NCI-H146 treated with DMSO at 0.1 percent for 48 hours (cell line): ENCODE data around the gene SKI.
A peak's percentile ranks its signal among the peaks of the same experiment; 100 is the strongest.

ENCODE experiments used
- DNase-seq: peaks from one replicate; lab custom pipeline; 2025; ENCODE audit not compliant: unreplicated experiment; lab: John Stamatoyannopoulos, UW

SKI gene

DNA sequence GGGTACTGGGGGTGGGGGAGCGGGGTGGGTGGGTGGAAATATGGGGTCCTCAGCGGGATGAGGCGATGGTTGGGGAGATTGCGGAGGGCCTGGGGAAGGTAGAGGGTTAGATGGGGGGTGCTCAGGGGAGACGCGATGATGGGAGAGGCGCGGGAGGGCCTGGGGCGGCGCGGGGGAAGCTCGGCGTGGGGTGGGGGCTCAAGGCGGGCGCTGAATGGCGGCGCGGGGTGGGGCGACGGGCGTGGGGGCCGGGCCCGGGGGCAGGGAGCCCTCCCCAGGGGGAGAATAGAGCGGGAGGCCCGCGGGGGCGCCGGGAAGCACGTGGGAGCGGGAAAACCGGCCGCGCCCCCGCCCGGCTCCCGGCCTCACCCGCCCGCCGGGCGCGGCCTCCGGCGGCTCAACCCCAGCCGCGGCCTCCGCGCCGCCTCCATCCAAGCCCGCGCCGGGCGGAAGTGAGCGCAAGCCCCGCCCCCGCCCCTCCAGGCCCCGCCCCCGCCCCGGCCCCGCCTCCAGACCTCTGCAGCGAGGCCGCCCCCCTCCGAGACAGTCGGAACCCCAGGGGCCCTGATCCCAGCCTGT, 33.7 kb upstream of the SKI start, which contains the start of gene FAAP20:
TSS of gene FAAP20 (minus strand) at position 454 of the 579 bp plus-strand sequence. CDS start at position 431, 23 bp downstream.
- DNase-seq, result peak; percentile 10

DNA sequence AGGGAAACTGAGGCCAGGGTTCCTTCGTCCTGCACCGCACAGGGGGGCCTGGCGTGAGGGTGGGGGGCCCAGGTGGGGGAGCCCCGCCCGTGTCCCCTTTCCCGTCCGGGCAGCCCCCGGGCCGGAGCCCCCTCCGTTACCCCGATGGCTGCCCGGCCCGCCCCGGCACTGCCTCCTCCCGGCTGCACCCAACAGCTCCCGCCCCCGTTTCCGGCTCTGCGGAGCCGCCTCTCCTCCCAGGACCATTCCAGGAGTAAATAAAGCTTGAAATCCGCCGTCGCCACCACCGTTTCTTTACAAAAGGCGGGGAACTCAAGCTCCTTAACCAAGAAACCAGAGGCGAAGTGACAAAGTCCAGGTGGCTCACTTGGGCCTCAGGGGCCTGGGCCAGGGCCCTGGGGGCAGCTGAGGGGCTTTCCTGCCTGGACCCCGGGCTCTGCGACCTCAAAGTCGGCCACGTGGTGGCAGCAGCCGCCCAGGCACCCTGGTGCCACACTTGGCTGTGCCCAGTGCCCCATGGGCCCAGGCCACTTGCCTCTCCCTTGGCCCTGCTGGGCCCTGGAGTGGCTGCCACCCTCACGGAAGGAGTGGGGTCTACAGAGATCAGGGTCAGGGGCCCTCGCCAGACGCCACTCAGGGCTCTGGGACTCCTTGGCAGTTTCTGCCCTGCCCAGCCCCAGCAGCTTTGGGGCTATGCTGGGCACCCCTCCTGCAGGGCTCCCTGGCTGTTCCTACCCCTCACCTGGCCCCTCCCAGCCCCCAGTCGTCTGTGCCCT, 33.0 kb upstream of the SKI start:
- peak; percentile 37 for DNase-seq

DNA sequence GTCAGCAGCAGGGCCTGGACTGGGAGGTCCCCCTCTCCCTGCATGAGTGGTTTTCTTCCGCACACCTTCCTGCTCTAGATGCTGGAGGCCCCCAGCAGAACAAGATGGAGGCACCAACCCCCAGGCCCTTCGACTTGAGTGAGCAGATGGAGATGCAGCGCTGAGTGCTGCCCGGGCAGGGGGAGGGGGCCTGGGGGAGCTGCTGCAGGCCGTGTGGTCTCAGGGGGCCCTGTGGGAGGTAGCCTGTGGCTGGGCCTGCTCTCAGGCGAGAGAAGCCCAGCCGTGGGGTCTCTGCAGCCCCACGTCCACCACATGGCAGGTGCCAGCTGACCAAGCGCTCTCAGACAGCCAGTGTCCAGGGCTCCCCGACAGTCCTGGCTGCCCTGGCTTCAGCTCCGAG, 32.3 kb upstream of the SKI start:
- DNase-seq, result no peak

DNA sequence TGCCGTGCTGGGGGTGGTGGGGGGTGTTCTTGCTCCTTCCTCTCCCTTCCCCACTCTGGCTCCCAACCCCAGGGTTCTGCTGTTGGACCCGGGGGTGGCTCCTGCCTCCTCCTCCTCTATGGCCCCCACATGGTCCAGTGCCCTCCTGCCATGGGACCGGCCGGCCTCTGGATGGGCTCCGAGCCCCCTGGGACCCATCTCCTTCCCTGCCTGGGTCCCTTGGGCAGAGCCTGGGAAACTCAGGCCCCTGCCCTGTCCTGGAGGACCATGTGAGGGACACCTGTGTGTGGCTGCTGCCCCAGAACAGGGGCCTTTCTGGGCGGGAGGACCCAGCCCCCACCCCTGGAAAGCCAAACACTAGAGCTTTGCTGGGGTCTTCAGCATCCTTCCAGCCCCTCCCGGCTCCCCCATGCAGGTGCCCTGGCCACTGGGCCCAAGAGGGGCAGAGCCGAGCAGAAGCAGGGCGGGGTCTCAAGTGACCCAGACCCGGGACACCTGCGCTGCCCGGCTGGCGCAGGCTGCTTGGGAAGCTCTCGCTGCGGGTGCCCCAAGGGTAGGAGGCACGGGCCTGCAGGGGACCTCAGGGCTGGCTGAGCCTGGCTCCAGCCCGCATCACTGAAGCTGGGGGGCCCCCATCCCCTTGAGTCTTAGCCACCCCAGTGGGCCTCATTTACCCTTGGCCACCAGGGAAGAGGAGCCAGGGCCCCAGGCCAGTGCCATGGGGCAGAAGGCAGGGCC, 31.0 kb upstream of the SKI start:
- no peak for DNase-seq

DNA sequence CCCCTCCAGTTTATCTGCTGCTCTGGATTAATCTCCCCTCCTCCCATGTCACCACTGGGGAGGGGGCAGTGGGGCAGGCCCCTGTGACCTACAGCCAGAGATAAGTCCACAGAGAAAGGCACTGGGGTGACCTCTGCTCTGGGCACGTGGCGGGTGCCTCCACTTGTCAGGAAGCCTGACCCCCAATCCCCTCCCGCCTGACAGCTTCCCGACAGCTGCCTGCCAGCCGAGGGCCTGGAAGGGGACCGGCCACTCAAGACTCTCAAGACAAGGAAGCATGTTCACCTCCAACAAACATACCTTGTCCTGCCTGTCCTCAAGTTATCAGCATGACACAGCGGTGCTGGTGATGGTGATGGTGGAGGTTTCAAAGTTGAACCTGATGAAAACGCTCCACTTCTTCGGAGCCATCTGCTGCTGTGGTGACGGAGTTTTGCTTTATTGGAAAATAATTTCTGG, 30.4 kb upstream of the SKI start:
- no peak for DNase-seq

DNA sequence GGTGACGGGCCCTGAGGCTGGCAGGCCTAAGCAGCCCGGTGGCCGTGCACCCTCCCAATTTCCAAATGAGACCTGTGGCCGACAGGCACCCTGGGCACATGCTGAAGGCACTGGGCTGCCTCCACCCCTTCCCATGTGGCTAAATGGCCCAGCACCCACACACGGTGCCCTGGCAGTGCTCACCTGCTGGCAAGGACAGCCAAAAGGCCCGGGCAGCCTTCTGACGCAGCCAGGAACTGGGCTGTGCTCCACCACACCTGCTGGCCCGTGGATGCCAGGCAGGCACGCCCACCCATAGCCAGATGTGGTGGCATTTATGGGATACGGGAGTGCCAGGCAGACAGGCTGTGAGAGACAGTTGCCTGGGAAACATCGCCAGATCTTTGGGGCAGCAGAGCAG, 29.5 kb upstream of the SKI start:
- no peak for DNase-seq

DNA sequence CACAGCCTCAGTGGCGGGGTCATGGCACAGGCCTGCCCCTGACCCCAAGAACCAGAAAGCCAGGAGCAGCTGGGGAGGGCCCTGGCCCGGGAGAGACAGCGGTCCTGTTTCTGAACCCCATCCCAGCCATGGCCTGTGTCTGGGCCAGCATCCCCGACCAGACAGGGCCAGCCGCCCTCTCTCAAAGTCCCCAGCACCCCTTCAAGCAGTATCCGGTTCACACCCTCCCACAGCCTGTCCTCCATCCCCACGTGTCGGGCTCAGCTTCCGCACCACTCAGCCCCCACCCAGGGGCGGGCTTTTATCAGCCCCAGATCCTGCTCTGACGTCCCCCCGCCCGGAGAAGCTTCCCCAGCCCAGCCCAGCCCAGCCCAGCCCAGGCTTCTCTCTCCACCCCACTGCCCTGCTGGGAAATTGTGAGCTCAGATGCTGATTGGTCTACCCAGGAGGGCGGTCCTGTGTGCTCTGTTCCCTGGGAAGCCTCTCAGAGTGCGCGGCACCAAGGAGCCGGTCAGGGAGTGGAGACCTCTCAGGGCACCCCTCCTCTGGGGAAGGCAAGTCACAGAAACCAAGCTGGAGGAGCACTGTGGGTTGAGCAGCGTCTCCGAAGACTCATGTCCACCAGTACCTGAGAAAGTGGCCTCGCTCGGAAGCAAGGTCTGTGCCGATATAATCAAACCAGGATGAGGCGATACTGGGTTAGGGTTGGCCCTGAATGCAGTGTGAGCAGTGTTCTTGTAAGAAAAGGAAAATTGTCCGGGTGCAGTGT, 28.9 kb upstream of the SKI start:
- DNase-seq, result peak; percentile 55

DNA sequence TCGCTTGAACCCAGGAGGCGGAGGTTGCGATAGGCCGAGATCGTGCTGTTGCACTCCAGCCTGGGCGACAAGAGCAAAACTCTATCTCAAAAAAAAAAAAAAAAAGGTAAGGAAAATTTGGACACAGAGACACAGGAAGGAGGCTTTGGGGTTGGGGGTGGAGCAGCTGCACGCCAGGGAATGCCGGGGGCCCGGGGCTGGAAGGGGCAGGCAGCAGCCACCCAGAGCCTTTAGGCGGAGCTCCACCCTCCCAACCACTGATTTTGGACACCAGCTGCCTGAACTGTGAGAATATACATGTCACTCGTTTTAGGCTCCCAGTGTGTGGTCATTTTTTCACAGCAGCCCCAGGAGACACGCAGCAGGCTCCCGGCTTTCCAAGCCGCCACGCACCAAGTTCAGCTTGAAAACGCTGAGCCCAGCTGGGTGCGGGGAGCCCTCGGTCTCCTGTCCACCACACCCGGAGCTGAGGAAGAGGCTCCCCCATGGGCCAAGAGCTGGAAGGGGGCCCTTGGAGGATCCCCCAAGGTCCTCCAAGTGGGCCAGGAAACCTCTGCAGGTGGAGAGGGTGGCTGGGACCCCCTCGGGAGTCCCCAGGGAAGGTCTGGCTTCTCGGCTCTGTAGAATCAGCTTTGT, 27.7 kb upstream of the SKI start:
- DNase-seq, result no peak

DNA sequence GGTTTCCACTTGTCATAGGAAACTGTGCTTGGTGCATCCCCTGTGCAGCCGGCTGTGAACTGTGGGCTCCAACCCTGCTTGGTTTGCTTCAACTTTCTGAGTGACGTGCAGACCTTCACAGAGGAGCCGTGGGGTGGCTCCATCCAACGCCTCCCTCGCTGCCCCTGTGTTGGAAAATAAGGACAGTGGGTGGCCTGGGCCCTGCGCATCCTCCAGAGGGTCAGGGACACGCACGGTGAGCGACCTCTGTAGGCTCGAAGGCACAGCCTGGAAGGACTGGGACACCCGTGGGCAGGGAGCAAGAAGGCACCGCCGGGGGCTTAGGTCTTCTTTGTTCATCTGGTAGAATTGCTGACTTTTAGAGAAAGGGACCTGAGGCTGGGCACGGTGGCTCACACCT, 27.1 kb upstream of the SKI start:
- DNase-seq, result no peak

DNA sequence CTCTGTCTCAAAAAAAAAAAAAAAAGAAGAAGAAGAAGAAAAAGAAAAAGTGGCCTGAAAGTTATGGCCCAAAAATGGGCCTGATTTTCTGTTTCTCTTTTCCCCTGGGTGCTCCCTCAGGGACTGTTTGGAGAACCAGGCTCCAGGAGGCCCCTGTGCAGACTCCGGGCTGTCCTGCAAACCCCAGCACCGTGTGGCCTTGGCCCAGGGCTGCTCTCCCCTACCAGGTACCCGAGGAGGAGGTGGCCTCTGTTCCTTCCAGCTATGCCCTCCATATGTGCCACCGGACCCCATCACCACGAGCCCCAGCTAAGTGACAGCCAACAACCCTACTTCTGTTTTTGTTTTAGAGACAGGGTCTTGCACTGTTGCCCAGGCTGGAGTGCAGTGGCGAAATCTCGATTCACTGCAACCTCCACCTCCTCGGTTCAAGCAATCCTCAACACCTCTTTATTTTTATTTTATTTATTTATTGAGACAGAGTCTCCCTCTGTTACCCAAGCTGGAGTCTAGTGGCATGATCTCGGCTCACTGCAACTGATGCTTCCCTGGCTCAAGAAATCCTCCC, 26.0 kb upstream of the SKI start:
- no peak for DNase-seq

DNA sequence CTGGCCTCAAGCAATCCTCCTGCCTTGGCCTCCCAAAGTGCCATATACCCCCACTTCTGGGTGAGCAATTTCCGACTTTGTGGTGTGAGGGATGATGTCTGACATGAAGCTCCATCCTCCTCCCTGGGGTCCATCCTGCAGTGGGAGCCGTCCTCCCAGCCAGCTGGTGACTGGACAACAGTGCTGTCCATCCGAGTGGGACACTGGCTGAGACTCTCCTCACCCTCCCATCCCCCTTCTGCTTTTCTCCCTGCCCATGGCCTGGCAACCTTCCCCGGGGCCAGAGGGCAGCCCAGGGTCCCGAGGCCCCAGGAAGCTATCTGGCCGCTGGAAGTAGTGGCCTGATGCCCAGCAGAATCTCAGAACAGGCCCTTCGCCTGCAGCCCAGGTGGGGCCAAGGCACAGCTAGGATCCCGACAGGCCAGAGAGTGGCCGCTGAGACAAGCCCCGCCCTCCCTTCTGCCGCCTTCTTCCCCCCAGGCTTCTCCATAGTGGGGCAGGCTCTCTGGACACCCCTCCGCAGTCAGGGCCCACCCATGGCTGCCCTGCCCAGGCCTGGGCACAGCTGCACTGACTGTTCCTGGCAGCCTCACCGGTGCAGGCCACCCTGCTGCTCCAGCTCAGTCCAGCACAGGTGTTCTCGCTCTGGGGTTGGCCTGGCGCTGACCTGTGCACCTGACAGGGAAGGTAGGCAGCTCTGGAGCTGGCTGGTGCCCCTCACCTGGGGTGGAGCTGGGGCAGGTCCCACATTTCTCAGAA, 25.1 kb upstream of the SKI start:
- DNase-seq, result no peak

DNA sequence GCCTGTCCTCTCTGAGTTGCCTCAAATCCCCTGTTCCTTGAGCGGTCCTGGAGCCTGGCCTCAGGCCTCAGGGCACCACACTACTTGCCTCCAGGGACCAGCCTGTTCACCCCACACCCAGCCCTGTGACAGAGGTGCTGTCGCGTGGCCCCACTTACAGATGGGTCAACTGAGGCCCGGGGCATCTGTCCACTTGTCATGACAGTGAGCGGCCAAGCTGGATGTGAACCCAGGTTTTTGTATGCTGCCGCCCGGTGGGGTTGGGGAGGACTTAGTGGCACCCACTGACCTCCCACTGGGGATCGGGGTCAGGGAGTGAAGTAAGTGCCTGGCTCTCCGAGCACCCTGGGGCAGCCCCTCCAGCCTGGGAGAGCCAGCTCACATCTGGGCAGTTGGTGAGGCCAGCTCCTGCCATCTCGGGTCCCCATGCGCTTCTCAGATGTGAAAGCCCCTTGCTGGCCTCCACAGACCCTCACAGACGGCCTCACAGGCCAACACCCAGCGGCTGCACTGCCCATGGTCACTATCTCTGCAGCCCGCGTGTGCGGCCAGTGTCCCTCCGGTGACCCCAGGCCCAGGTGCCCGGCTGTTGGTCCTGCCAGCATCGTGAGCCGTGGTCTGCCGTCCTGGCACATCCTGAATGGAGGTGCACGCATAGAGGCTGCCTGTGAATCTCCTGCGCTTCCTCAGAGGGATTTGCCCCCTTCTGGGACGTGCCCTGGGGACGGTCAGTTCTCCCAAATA, 24.3 kb upstream of the SKI start:
- no peak for DNase-seq

DNA sequence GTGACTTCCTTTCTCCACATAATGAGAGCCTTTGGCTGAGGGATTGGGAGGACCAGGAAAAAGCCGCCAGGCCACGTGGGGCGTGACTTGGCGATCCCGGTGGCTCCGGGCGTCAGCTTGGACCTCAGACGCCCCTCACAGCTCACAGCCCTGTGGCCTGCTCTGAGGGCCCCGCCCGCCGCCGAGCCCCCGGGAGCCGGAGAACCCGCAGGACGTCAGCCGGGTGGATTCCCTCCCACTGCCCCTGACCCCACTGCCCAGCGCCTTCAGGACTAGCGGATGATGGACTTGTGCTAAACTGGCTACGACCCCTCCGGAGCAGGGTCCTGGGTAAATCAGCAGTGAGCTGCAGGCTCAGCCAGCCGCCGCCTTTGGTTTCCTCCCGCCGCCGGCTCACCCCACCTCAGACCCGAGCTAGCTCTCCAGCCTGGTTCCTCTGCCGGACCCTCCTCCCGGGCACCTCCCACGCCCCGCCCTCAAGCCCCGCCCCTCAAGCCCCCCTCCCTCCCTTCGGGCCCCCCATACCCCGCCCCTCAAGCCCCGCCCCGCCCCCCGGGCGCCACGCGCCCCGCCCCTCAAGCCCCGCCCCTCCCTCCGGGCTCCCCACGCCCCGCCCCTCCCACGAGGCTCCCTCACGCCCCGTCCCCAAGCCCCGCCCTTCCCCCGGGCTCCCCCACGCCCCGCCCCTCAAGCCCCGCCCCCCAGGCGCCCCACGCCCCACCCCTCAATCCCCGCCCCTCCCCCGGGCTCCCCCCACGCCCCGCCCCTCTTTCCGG, 23.5 kb upstream of the SKI start:
- DNase-seq, result peak; percentile 7

DNA sequence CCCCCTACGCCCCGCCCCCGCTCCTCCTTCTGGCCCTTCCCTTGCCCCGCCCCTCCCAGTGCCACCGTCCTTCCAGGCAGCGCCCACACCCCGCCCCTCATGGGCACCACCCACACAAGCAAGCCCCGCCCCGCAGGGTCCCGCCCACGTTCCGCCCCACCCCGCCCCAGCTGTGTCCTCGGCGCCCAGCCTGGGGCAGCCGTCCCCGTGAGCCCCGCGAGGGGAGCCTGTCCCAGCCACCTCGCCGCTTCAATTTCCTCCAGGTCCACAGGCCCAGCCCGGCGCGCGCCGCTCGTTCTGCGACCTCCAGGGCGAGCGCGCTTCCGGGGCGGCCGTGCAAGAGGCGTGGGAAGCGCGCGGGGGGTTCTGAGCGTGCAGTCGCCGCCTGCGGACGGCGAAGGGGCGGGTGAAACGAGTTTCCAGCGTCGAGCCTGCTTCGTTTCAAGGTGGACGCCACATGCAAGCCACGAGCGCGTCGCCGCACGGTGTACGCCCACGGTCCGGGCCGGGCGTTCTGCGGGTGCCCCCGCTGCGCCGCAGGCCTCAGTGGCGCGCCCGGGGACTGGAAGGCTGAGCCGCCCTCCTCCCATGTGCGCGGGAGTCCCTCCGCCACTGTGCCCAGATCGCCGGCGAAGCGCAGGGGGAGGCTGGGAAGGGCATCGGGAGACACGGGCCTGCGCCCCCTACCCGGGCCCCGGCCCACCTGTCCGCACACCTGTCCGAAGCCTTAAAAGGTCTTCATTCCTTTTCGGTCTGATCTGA, 22.7 kb upstream of the SKI start:
- peak; percentile 25 for DNase-seq

DNA sequence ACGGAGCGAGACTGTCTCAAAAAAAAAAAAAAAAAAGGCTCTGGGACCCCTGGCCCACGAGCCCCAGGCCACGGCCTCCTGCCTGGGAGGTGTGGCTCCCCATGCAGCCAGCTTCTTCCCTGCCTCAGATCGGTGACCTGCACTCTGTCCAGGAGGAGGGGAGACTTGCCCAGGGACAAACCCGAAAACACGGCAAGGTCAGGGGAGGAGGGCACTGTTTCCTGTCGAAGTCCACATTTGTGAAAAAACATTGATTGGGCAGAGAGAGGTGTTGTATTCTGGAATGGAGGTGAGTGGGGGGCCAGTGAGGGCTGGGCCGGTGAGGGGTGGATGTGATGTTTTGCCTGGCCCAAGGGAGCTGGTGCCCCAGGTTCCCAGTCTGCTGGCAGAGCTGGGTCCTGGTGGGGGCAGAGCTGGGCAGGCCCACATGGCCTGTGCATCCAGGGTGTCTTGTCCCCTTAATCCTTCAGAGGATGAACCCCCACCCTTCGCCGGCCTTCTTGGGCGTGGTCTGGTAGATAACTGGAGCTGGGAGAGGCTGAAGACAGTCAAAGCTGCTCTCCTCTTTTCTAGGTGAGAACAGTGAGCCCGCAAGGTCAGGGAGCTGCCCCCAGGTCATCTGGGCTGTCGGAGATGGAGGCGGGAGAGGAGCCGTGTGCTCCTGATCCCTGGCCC, 21.2 kb upstream of the SKI start:
- DNase-seq, result no peak

DNA sequence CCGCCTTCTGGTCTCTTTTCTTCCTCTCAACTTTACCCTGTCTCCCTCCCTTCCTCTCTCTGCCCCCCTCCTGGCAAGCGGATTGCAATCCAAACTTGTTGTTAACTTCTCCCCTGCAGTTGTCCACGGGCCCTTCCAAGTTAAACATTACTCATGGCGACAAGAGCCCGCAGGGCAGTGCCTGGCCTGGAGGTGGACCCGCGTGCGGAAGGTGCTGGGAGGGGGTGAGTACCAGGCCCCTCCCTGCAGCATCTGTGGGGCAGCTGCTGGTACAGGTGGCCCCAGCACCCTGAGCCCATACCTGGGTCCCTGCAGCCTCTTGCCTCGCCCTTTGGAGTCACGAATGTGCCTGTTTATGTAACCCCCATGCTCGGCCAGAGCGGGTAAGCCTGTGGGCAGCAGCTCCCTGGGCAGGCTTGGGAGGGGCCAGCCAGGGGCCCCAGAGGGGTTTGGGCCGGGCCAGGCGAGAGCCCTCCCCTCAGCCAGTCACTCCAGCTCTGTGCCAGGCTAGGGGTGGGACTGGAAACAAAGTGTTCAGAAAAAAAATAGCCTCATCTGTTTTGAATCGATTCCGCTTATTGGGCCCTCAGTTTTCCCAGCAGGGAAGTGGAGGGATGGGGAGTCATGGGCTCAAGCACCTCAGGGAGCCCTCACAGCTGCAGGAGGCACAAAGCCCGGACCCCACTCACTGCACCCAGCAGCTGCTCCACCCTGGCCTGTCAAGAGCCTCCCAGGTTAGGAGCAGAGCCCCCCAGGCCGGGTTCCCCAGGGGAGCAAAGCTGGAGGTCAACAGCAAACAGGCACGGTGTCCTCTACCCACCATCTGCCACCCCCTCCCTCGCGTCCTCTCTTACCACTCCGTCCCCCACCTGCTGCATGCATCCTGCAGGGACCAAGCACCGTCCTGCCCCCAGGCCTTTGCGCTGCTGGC, 19.5 kb upstream of the SKI start:
- no peak for DNase-seq
